Neural cell (in vitro differentiated cells): Measurements from ENCODE around the gene ASXL1. TPM values are rescaled to one million over a fixed set of nuclear protein-coding genes. Genes with fewer than 3 reads are reported as not detected.

Experiments used
- H2AFZ ChIP-seq: fragments of 200-600, 300-800 bp; sonication (generic), shearing (Covaris generic); 2 replicates; pipeline ENCODE4 v1.6.0; 2014; ENCODE audit warnings: low read depth, mild to moderate bottlenecking, antibody characterized with exemption, low read length, moderate library complexity
- H3F3A ChIP-seq: fragments of 200-600 bp; shearing (Covaris generic); 2 replicates; pipeline ENCODE4 v1.6.1; 2016; ENCODE audit warnings: mild to moderate bottlenecking, moderate library complexity, mixed read lengths, antibody characterized with exemption, low read length; ENCODE audit not compliant: insufficient read depth, poor library complexity, severe bottlenecking
- H3K27ac ChIP-seq: fragments of 200-600, 300-800 bp; sonication (generic), shearing (Covaris generic); 2 replicates; pipeline ENCODE4 v1.5.1; 2014; ENCODE audit warnings: mild to moderate bottlenecking, low read length, moderate library complexity
- H3K27me3 ChIP-seq: fragments of 300-800, 200-600 bp; sonication (generic), shearing (Covaris generic); 2 replicates; pipeline ENCODE4 v1.6.0; 2014; ENCODE audit warnings: mild to moderate bottlenecking, low read depth, low read length, moderate library complexity; ENCODE audit not compliant: insufficient read depth
- H3K36me3 ChIP-seq: fragments of 300-800, 200-600 bp; sonication (generic), shearing (Covaris generic); 2 replicates; pipeline ENCODE4 v1.5.1; 2014; ENCODE audit warnings: mild to moderate bottlenecking, antibody characterized with exemption, low read length, moderate library complexity; ENCODE audit not compliant: insufficient read depth
- H3K4me2 ChIP-seq: fragments of 300-800, 200-600 bp; sonication (generic), shearing (Covaris generic); 2 replicates; pipeline ENCODE4 v1.6.0; 2014; ENCODE audit warnings: mild to moderate bottlenecking, low read length
- H3K4me3 ChIP-seq: fragments of 300-800, 200-600 bp; sonication (generic), shearing (Covaris generic); 2 replicates; pipeline ENCODE4 v1.5.1; 2014; ENCODE audit warnings: mild to moderate bottlenecking, low read length, moderate library complexity
- H3K79me2 ChIP-seq: fragments of 200-600 bp; shearing (Covaris generic); replicated peaks from 2 replicates; pipeline ENCODE4 v1.6.0; 2014; ENCODE audit warnings: mild to moderate bottlenecking, low read length, moderate library complexity; ENCODE audit not compliant: insufficient read depth
- H3K9ac ChIP-seq: fragments of 300-800, 200-600 bp; sonication (generic), shearing (Covaris generic); 2 replicates; pipeline ENCODE4 v1.6.1; 2016; ENCODE audit warnings: mild to moderate bottlenecking, low read length, mixed read lengths
- H3K9me2 ChIP-seq: fragments of 200-600 bp; shearing (Covaris generic); 2 replicates; pipeline ENCODE4 v1.6.1; 2016; ENCODE audit warnings: mild to moderate bottlenecking, low read length, mixed read lengths; ENCODE audit not compliant: insufficient read depth
- H3K9me3 ChIP-seq: fragments of 200-600, 300-800 bp; sonication (generic), shearing (Covaris generic); 2 replicates; pipeline ENCODE4 v1.6.1; 2016; ENCODE audit warnings: mild to moderate bottlenecking, mixed run types, low read length, moderate library complexity, mixed read lengths
- H4K20me1 ChIP-seq: fragments of 200-600 bp; shearing (Covaris generic); 2 replicates; pipeline ENCODE4 v1.6.1; 2016; ENCODE audit warnings: mild to moderate bottlenecking, mixed run types; ENCODE audit not compliant: insufficient read depth
- CTCF ChIP-seq: fragments of 450-650 bp; IDR thresholded peaks from 2 replicates; pipeline ENCODE4 v1.5.1; 2014; ENCODE audit warnings: antibody characterized with exemption, mild to moderate bottlenecking, moderate library complexity; ENCODE audit not compliant: poor library complexity, severe bottlenecking
- EP300 ChIP-seq: fragments of 450-650 bp; conservative IDR thresholded peaks from 2 replicates; pipeline ENCODE4 v1.6.1; 2014; ENCODE audit warnings: antibody characterized with exemption, mild to moderate bottlenecking, moderate library complexity; ENCODE audit not compliant: poor library complexity, severe bottlenecking
- EZH2 ChIP-seq: fragments of 200-600, 300-800 bp; shearing (Covaris generic), sonication (generic); IDR thresholded peaks from 2 replicates; pipeline ENCODE4 v1.6.1; 2014; ENCODE audit warnings: antibody characterized with exemption, low read length, borderline replicate concordance, mild to moderate bottlenecking; ENCODE audit not compliant: insufficient read depth, poor library complexity, severe bottlenecking
- MXI1 ChIP-seq: fragments of 450-650 bp; conservative IDR thresholded peaks from 2 replicates; pipeline ENCODE4 v1.6.1; 2014; ENCODE audit warnings: antibody characterized with exemption, mild to moderate bottlenecking; ENCODE audit not compliant: poor library complexity, severe bottlenecking
- POLR2AphosphoS5 ChIP-seq: IDR thresholded peaks from 2 replicates; pipeline ENCODE4 v1.6.1; 2012
- RAD21 ChIP-seq: fragments of 450-650 bp; conservative IDR thresholded peaks from 2 replicates; pipeline ENCODE4 v1.6.1; 2014; ENCODE audit warnings: antibody characterized with exemption, mild to moderate bottlenecking, moderate library complexity
- REST ChIP-seq: IDR thresholded peaks from 2 replicates; pipeline ENCODE4 v1.6.1; 2012; ENCODE audit warnings: borderline replicate concordance
- SMC3 ChIP-seq: fragments of 450-650 bp; conservative IDR thresholded peaks from 2 replicates; pipeline ENCODE4 v1.6.1; 2014; ENCODE audit warnings: antibody characterized with exemption, mild to moderate bottlenecking, moderate library complexity; ENCODE audit not compliant: poor library complexity
- TAF1 ChIP-seq: IDR thresholded peaks from 2 replicates; pipeline ENCODE4 v1.6.1; 2012; ENCODE audit warnings: low read depth
- polyA plus RNA-seq: library from polyadenylated mRNA; depleted of rRNA; stranded (reverse); fragments of >200 nt; gene quantifications from 2 replicates; pipeline ENCODE4 v1.2.3, GENCODE V29; 2014

ASXL1 gene
- polyA plus RNA-seq, 1 donor from 2014 or later, result 45.9 TPM

GRCh38 chr20:32449057-32449889 is 91.1 kb downstream of the ASXL1 start:
- TF ChIP-seq POLR2AphosphoS5 (no peak), EP300 (no peak), MXI1 (no peak), SMC3 (no peak), CTCF (no peak), REST (no peak), TAF1 (no peak), EZH2 (no peak), RAD21 (no peak)
- no peaks in the 10 kb centered on the region for H3F3A ChIP-seq
- H3K9me2 ChIP-seq, result no peaks in the 10 kb centered on the region
- no peaks in the 10 kb centered on the region for H3K27me3 ChIP-seq
- no peak overlapping the region for H2AFZ ChIP-seq
- H3K36me3 ChIP-seq, result peaks cover 8% of the 10 kb centered on the region
- no peak overlapping the region for H3K4me2 ChIP-seq
- H3K4me3 ChIP-seq, result no peak overlapping the region
- H3K79me2 ChIP-seq, result peaks cover 1% of the 10 kb centered on the region
- no peaks in the 10 kb centered on the region for H4K20me1 ChIP-seq
- H3K27ac ChIP-seq, result peak overlapping the region; percentile 58
- no peak overlapping the region for H3K9ac ChIP-seq
- no peaks in the 10 kb centered on the region for H3K9me3 ChIP-seq

- no peaks in the 10 kb centered on the region for H4K20me1 ChIP-seq
- no peaks in the 10 kb centered on the region for H3F3A ChIP-seq
- H3K9me3 ChIP-seq, result no peaks in the 10 kb centered on the region
- no peak for TF ChIP-seq EP300
- TF ChIP-seq CTCF, result no peak
- TF ChIP-seq EZH2, result no peak
- no peak for TF ChIP-seq RAD21
- TF ChIP-seq REST, result no peak
- TF ChIP-seq MXI1, result no peak
- no peak for TF ChIP-seq TAF1
- TF ChIP-seq POLR2AphosphoS5, result no peak
- no peak for TF ChIP-seq SMC3
- no peak overlapping the region for H3K4me2 ChIP-seq
- peak overlapping the region; percentile 34 for H3K4me3 ChIP-seq
- peaks cover 2% of the 10 kb centered on the region for H3K36me3 ChIP-seq
- no peak overlapping the region for H2AFZ ChIP-seq
- peak overlapping the region; percentile 12 for H3K9ac ChIP-seq
- peak overlapping the region; percentile 58 for H3K27ac ChIP-seq
- H3K27me3 ChIP-seq, result no peaks in the 10 kb centered on the region
- peaks cover 6% of the 10 kb centered on the region for H3K79me2 ChIP-seq
- H3K9me2 ChIP-seq, result no peaks in the 10 kb centered on the region
These were observed 91.8 kb downstream of the ASXL1 start for GRCh38 chr20:32449890-32450401.
